DOHH2 (cell line): Measurements from ENCODE around the gene PPP1R15A.

Source experiments
- H3F3A ChIP-seq: fragments of 200-600 bp; sonication (generic), shearing (Covaris generic); 2 replicates; pipeline ENCODE4 v1.6.0; 2016; ENCODE audit warnings: antibody characterized with exemption, mild to moderate bottlenecking; ENCODE audit not compliant: control insufficient read depth, insufficient read depth
- H3K27ac ChIP-seq: fragments of 200-600 bp; sonication (generic); 2 replicates; pipeline ENCODE4 v1.5.1; 2014; ENCODE audit warnings: low read depth, mild to moderate bottlenecking, low read length, moderate library complexity
- H3K27me3 ChIP-seq: fragments of 200-600 bp; sonication (generic); 2 replicates; pipeline ENCODE4 v1.6.1; 2014; ENCODE audit warnings: mild to moderate bottlenecking, low read length, mixed read lengths; ENCODE audit not compliant: control insufficient read depth
- H3K36me3 ChIP-seq: fragments of 200-600 bp; sonication (generic); 2 replicates; pipeline ENCODE4 v1.6.1; 2014; ENCODE audit warnings: mild to moderate bottlenecking, low read length, moderate library complexity, mixed read lengths; ENCODE audit not compliant: control insufficient read depth
- H3K4me1 ChIP-seq: fragments of 200-600 bp; sonication (generic); 2 replicates; pipeline ENCODE4 v1.6.1; 2014; ENCODE audit warnings: mild to moderate bottlenecking, low read length, mixed read lengths; ENCODE audit not compliant: control insufficient read depth
- H3K4me2 ChIP-seq: fragments of 200-600 bp; sonication (generic); 2 replicates; pipeline ENCODE4 v1.6.0; 2014; ENCODE audit warnings: mild to moderate bottlenecking, low read length, moderate library complexity
- H3K4me3 ChIP-seq: fragments of 200-600 bp; sonication (generic); 2 replicates; pipeline ENCODE4 v1.5.1; 2014; ENCODE audit warnings: mild to moderate bottlenecking, low read length, mixed read lengths
- H3K79me2 ChIP-seq: fragments of 200-600 bp; sonication (generic); 2 replicates; pipeline ENCODE4 v1.6.1; 2014; ENCODE audit warnings: mild to moderate bottlenecking, low read length, mixed read lengths; ENCODE audit not compliant: control insufficient read depth
- H3K9me2 ChIP-seq: fragments of 200-600 bp; sonication (generic); replicated peaks from 2 replicates; pipeline ENCODE4 v1.6.1; 2014; ENCODE audit warnings: mild to moderate bottlenecking, low read length, mixed read lengths; ENCODE audit not compliant: control insufficient read depth
- H3K9me3 ChIP-seq: fragments of 200-600 bp; sonication (generic); 2 replicates; pipeline ENCODE4 v1.6.1; 2014; ENCODE audit warnings: antibody characterized with exemption, low read length, mixed read lengths; ENCODE audit not compliant: control insufficient read depth, insufficient read depth
- H4K20me1 ChIP-seq: fragments of 200-600 bp; sonication (generic); 2 replicates; pipeline ENCODE4 v1.6.0; 2014; ENCODE audit warnings: low read depth, mild to moderate bottlenecking, antibody characterized with exemption, low read length, moderate library complexity; ENCODE audit not compliant: control insufficient read depth, insufficient read depth
- CTCF ChIP-seq: fragments of 200-600 bp; sonication (generic); IDR thresholded peaks from one replicate; pipeline ENCODE4 v1.5.1; 2014; ENCODE audit warnings: antibody characterized with exemption, mild to moderate bottlenecking, low read depth, low read length; ENCODE audit not compliant: poor library complexity, severe bottlenecking
- EZH2phosphoT487 ChIP-seq: fragments of 200-600 bp; sonication (generic); IDR thresholded peaks from 2 replicates; pipeline ENCODE4 v1.6.1; 2017; ENCODE audit warnings: borderline replicate concordance, mild to moderate bottlenecking, antibody characterized with exemption, low read length, moderate library complexity, mixed read lengths

Gene PPP1R15A

GRCh38 chr19:48913114-48913889 is 41.1 kb downstream of the PPP1R15A start:
- peaks cover 11% of the 10 kb centered on the region; the same call in 1 of the 2 replicates for H3F3A ChIP-seq
- H3K4me1 ChIP-seq = peaks cover 53% of the 10 kb centered on the region
- no peaks in the 10 kb centered on the region for H3K9me3 ChIP-seq
- no peaks in the 10 kb centered on the region for H4K20me1 ChIP-seq
- peaks cover 58% of the 10 kb centered on the region for H3K36me3 ChIP-seq
- H3K4me2 ChIP-seq = no peak overlapping the region
- no peak for TF ChIP-seq CTCF
- TF ChIP-seq EZH2phosphoT487 = no peak
- H3K9me2 ChIP-seq = no peaks in the 10 kb centered on the region
- no peak overlapping the region for H3K4me3 ChIP-seq
- H3K27ac ChIP-seq = no peak overlapping the region
- H3K79me2 ChIP-seq = peaks cover 5% of the 10 kb centered on the region
- H3K27me3 ChIP-seq = no peaks in the 10 kb centered on the region

GRCh38 chr19:48914181-48914580 is 42.0 kb downstream of the PPP1R15A start:
- Histone ChIP-seq H3K27me3 (no peaks in the 10 kb centered on the region), H3K79me2 (peaks cover 3% of the 10 kb centered on the region), H3K36me3 (peaks cover 60% of the 10 kb centered on the region), H4K20me1 (no peaks in the 10 kb centered on the region), H3K27ac (no peak overlapping the region), H3K9me3 (no peaks in the 10 kb centered on the region), H3K4me1 (peaks cover 52% of the 10 kb centered on the region), H3K9me2 (no peaks in the 10 kb centered on the region), H3F3A (peaks cover 11% of the 10 kb centered on the region; the same call in 1 of the 2 replicates), H3K4me2 (no peak overlapping the region), H3K4me3 (no peak overlapping the region)
- TF ChIP-seq CTCF = no peak
- no peak for TF ChIP-seq EZH2phosphoT487

- H3K27ac ChIP-seq = no peak overlapping the region
- H3F3A ChIP-seq = peaks cover 8% of the 10 kb centered on the region; the same call in 1 of the 2 replicates
- H3K4me2 ChIP-seq = no peak overlapping the region
- no peaks in the 10 kb centered on the region for H3K27me3 ChIP-seq
- H3K79me2 ChIP-seq = peaks cover under 1% of the 10 kb centered on the region
- TF ChIP-seq CTCF (no peak), EZH2phosphoT487 (no peak)
- no peaks in the 10 kb centered on the region for H3K9me3 ChIP-seq
- no peaks in the 10 kb centered on the region for H4K20me1 ChIP-seq
- peaks cover 54% of the 10 kb centered on the region for H3K36me3 ChIP-seq
- no peaks in the 10 kb centered on the region for H3K9me2 ChIP-seq
- H3K4me3 ChIP-seq = no peak overlapping the region
- peaks cover 36% of the 10 kb centered on the region for H3K4me1 ChIP-seq
These were observed 43.5 kb downstream of the PPP1R15A start for GRCh38 chr19:48915757-48916156.
